Measurements from ENCODE around the gene HIGD1C. TPM values are rescaled to one million over a fixed set of nuclear protein-coding genes. Genes with fewer than 3 reads are reported as not detected.

The HIGD1C gene
- total RNA-seq, 1 donor from 2014 or later, result not detected

GRCh38 chr12:50936821-50937530 is 15.4 kb upstream of the HIGD1C start:
- Histone ChIP-seq H3K27me3 (no peaks in the 10 kb centered on the region), H3K36me3 (peaks cover 0 to under 1% of the 10 kb centered on the region in 2 donors), H3K4me3 (no peak overlapping the region), H3K27ac (peak overlapping the region; percentile 76), H3K9me3 (no peaks in the 10 kb centered on the region), H3K4me1 (peaks cover 38% of the 10 kb centered on the region)
- no peak for DNase-seq (ENCODE audit: extremely low spot score in 2 of 2)
- intact Hi-C loops (cut with DNase I), result no loop called here
- TF ChIP-seq POLR2AphosphoS5 (IDR thresholded peaks at IDR 0.05; ENCODE audit: insufficient read depth in 1 of 2, low read depth in 1 of 2) (no peak), POLR2A (IDR thresholded peaks at IDR 0.05) (no peak), CTCF (IDR thresholded peaks at IDR 0.05) (no peak)

DNA sequence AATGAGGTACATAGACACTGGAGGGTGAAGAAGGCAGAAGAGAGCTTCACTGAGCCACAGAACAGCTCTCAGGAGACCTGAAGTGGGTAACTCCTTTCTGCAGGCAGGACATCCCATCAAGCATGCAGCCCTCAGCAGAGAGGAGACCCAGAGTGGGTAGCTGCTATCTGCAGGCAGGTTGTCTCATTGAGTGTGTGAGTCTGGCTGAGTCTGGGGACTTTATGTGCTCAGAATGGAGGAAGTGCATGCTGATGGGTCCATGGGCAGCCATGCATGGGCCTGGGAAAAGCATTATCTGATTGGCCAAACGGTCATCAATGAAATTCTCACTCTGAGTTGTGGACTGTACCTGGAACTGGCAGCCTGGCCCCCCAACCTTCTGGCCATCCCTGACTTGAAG is 14.7 kb upstream of the HIGD1C start:
- Histone ChIP-seq H3K27ac (no peak overlapping the region), H3K9me3 (no peaks in the 10 kb centered on the region), H3K36me3 (no peaks in the 10 kb centered on the region), H3K4me3 (no peak overlapping the region), H3K27me3 (no peaks in the 10 kb centered on the region), H3K4me1 (peaks cover 32% of the 10 kb centered on the region)
- no peak for TF ChIP-seq CTCF (IDR thresholded peaks at IDR 0.05)
- TF ChIP-seq POLR2AphosphoS5 (IDR thresholded peaks at IDR 0.05; ENCODE audit: insufficient read depth in 1 of 2, low read depth in 1 of 2), result no peak
- TF ChIP-seq POLR2A (IDR thresholded peaks at IDR 0.05), result no peak
- intact Hi-C loops (cut with DNase I), result no loop called here
- DNase-seq (ENCODE audit: extremely low spot score in 2 of 2), result no peak

- no peaks in the 10 kb centered on the region for H3K27me3 ChIP-seq
- H3K36me3 ChIP-seq, result no peaks in the 10 kb centered on the region
- H3K4me1 ChIP-seq, result no peaks in the 10 kb centered on the region
- no peaks in the 10 kb centered on the region for H3K9me3 ChIP-seq
- H3K27ac ChIP-seq, result no peak overlapping the region
- no peak for DNase-seq (ENCODE audit: extremely low spot score in 2 of 2)
- intact Hi-C loops (cut with DNase I), result no loop called here
- no peak overlapping the region for H3K4me3 ChIP-seq
- no peak for TF ChIP-seq POLR2AphosphoS5 (IDR thresholded peaks at IDR 0.05; ENCODE audit: insufficient read depth in 1 of 2, low read depth in 1 of 2)
- no peak for TF ChIP-seq POLR2A (IDR thresholded peaks at IDR 0.05)
- no peak for TF ChIP-seq CTCF (IDR thresholded peaks at IDR 0.05)
Measured at GRCh38 chr12:50947933-50948626, 4.3 kb upstream of the HIGD1C start.

- DNase-seq (ENCODE audit: extremely low spot score in 2 of 2), result no peak
- intact Hi-C loops (cut with DNase I), result no loop called here
- Histone ChIP-seq H3K4me1 (no peaks in the 10 kb centered on the region), H3K27ac (no peak overlapping the region), H3K4me3 (no peak overlapping the region), H3K27me3 (no peaks in the 10 kb centered on the region), H3K36me3 (no peaks in the 10 kb centered on the region), H3K9me3 (no peaks in the 10 kb centered on the region)
- TF ChIP-seq POLR2A (IDR thresholded peaks at IDR 0.05) (no peak), CTCF (IDR thresholded peaks at IDR 0.05) (no peak), POLR2AphosphoS5 (IDR thresholded peaks at IDR 0.05; ENCODE audit: insufficient read depth in 1 of 2, low read depth in 1 of 2) (no peak)
Measured at GRCh38 chr12:50948798-50949197, 3.5 kb upstream of the HIGD1C start.

- Histone ChIP-seq H3K27me3 (no peaks in the 10 kb centered on the region), H3K9me3 (no peaks in the 10 kb centered on the region), H3K27ac (no peak overlapping the region), H3K4me3 (no peak overlapping the region), H3K4me1 (no peaks in the 10 kb centered on the region), H3K36me3 (no peaks in the 10 kb centered on the region)
- intact Hi-C loops (cut with DNase I), result no loop called here
- DNase-seq (ENCODE audit: extremely low spot score in 2 of 2), result peak in 1 of 2 donors; percentile 65
- TF ChIP-seq CTCF (IDR thresholded peaks at IDR 0.05) (no peak), POLR2AphosphoS5 (IDR thresholded peaks at IDR 0.05; ENCODE audit: insufficient read depth in 1 of 2, low read depth in 1 of 2) (no peak), POLR2A (IDR thresholded peaks at IDR 0.05) (no peak)
Measured at GRCh38 chr12:50949801-50950302, 2.5 kb upstream of the HIGD1C start.
